ENCODE data around the gene KDELR3.

The KDELR3 gene

GRCh38 chr22:38523479-38523878, 55.6 kb downstream of the KDELR3 start:
- no peak for DNase-seq

GRCh38 chr22:38524429-38524828, 56.5 kb downstream of the KDELR3 start:
- no peak for DNase-seq

- no peak for DNase-seq
Measured at GRCh38 chr22:38531251-38531938, 63.5 kb downstream of the KDELR3 start.

Data from NCI-H1048 (cell line).